OCI-LY3 (cell line): Measurements from ENCODE around the gene ZNF385D.

Experiments used
- H2AFZ ChIP-seq: fragments of 200-600, 300-600 bp; shearing (Covaris generic); 2 replicates; pipeline ENCODE4 v1.6.0; 2014; ENCODE audit warnings: antibody characterized with exemption, low read depth, low read length
- H3K27ac ChIP-seq: fragments of 200-600, 300-600 bp; sonication (generic); 2 replicates; pipeline ENCODE4 v1.5.1; 2014; ENCODE audit warnings: mild to moderate bottlenecking, low read length, moderate library complexity, mixed read lengths
- H3K27me3 ChIP-seq: fragments of 200-600, 300-600 bp; sonication (generic); 2 replicates; pipeline ENCODE4 v1.6.1; 2014; ENCODE audit warnings: low read depth, low read length, mixed read lengths
- H3K36me3 ChIP-seq: fragments of 200-600, 300-600 bp; sonication (generic); replicated peaks from 2 replicates; pipeline ENCODE3; 2014; ENCODE audit warnings: low read depth, low read length, mixed read lengths
- H3K4me1 ChIP-seq: fragments of 300-600, 200-600 bp; sonication (generic); 2 replicates; pipeline ENCODE4 v1.6.1; 2014; ENCODE audit warnings: low read length, mixed read lengths
- H3K4me2 ChIP-seq: fragments of 200-600, 300-600 bp; sonication (generic); 2 replicates; pipeline ENCODE4 v1.6.1; 2014; ENCODE audit warnings: low read length, mixed read lengths
- H3K4me3 ChIP-seq: fragments of 300-600, 200-600 bp; sonication (generic); 2 replicates; pipeline ENCODE4 v1.5.1; 2014; ENCODE audit warnings: antibody characterized with exemption, mild to moderate bottlenecking, low read length, moderate library complexity
- H3K79me2 ChIP-seq: fragments of 300-600, 200-600 bp; shearing (Covaris generic); 2 replicates; pipeline ENCODE4 v1.6.1; 2014; ENCODE audit warnings: mild to moderate bottlenecking, low read length, mixed read lengths
- H3K9ac ChIP-seq: fragments of 300-600, 200-600 bp; shearing (Covaris generic); 2 replicates; pipeline ENCODE4 v1.6.0; 2014; ENCODE audit warnings: mild to moderate bottlenecking, low read length, moderate library complexity
- H3K9me3 ChIP-seq: fragments of 200-600, 300-600 bp; shearing (Covaris generic); 2 replicates; pipeline ENCODE4 v1.6.1; 2014; ENCODE audit warnings: low read length, mixed read lengths; ENCODE audit not compliant: insufficient read depth
- H4K20me1 ChIP-seq: fragments of 200-600, 300-600 bp; sonication (generic); 2 replicates; pipeline ENCODE4 v1.6.1; 2016; ENCODE audit warnings: low read length, mixed read lengths; ENCODE audit not compliant: insufficient read depth
- CTCF ChIP-seq: fragments of 200-600, 300-600 bp; sonication (generic); IDR thresholded peaks from 2 replicates; pipeline ENCODE4 v1.5.1; 2014; ENCODE audit warnings: antibody characterized with exemption, low read length, low read depth
- EZH2phosphoT487 ChIP-seq: fragments of 200-600 bp; shearing (Covaris generic); IDR thresholded peaks from 2 replicates; pipeline ENCODE4 v1.6.1; 2018; ENCODE audit warnings: antibody characterized with exemption, mixed run types, low read depth

ZNF385D gene

GRCh38 chr3:21664996-21665395, 86.0 kb downstream of the ZNF385D start:
- no peaks in the 10 kb centered on the region for H3K9me3 ChIP-seq
- TF ChIP-seq EZH2phosphoT487 = no peak
- TF ChIP-seq CTCF = no peak
- H2AFZ ChIP-seq = no peak overlapping the region
- H3K4me3 ChIP-seq = no peak overlapping the region
- no peaks in the 10 kb centered on the region for H4K20me1 ChIP-seq
- H3K4me2 ChIP-seq = no peak overlapping the region
- no peak overlapping the region for H3K9ac ChIP-seq
- no peak overlapping the region for H3K27ac ChIP-seq
- H3K4me1 ChIP-seq = no peaks in the 10 kb centered on the region
- H3K27me3 ChIP-seq = no peaks in the 10 kb centered on the region
- H3K79me2 ChIP-seq = no peaks in the 10 kb centered on the region
- no peaks in the 10 kb centered on the region for H3K36me3 ChIP-seq

- H2AFZ ChIP-seq = no peak overlapping the region
- no peak overlapping the region for H3K9ac ChIP-seq
- no peaks in the 10 kb centered on the region for H3K79me2 ChIP-seq
- H3K36me3 ChIP-seq = no peaks in the 10 kb centered on the region
- no peaks in the 10 kb centered on the region for H4K20me1 ChIP-seq
- no peak overlapping the region for H3K4me2 ChIP-seq
- TF ChIP-seq EZH2phosphoT487 (no peak), CTCF (no peak)
- no peaks in the 10 kb centered on the region for H3K27me3 ChIP-seq
- no peak overlapping the region for H3K27ac ChIP-seq
- H3K4me1 ChIP-seq = no peaks in the 10 kb centered on the region
- no peak overlapping the region for H3K4me3 ChIP-seq
- H3K9me3 ChIP-seq = no peaks in the 10 kb centered on the region
Observed at GRCh38 chr3:21662403-21662802, 88.6 kb downstream of the ZNF385D start.

- Histone ChIP-seq H2AFZ (no peak overlapping the region), H3K27me3 (no peaks in the 10 kb centered on the region), H3K9ac (no peak overlapping the region), H3K36me3 (no peaks in the 10 kb centered on the region), H3K9me3 (no peaks in the 10 kb centered on the region), H3K4me3 (no peak overlapping the region), H3K4me1 (no peaks in the 10 kb centered on the region), H3K4me2 (no peak overlapping the region), H4K20me1 (no peaks in the 10 kb centered on the region), H3K27ac (no peak overlapping the region), H3K79me2 (no peaks in the 10 kb centered on the region)
- TF ChIP-seq EZH2phosphoT487 (no peak), CTCF (no peak)
Observed at GRCh38 chr3:21654662-21655061, 96.3 kb downstream of the ZNF385D start.

GRCh38 chr3:21654241-21654640, 96.8 kb downstream of the ZNF385D start:
- H3K9me3 ChIP-seq = no peaks in the 10 kb centered on the region
- no peak overlapping the region for H3K4me3 ChIP-seq
- no peaks in the 10 kb centered on the region for H3K36me3 ChIP-seq
- no peak overlapping the region for H3K9ac ChIP-seq
- no peak overlapping the region for H2AFZ ChIP-seq
- no peak overlapping the region for H3K27ac ChIP-seq
- no peaks in the 10 kb centered on the region for H3K79me2 ChIP-seq
- no peaks in the 10 kb centered on the region for H3K4me1 ChIP-seq
- H3K4me2 ChIP-seq = no peak overlapping the region
- TF ChIP-seq EZH2phosphoT487 = no peak
- TF ChIP-seq CTCF = no peak
- H4K20me1 ChIP-seq = no peaks in the 10 kb centered on the region
- H3K27me3 ChIP-seq = no peaks in the 10 kb centered on the region
